KMS-11 (cell line): ENCODE measurements around the gene ATP5MG.
A peak's percentile ranks its signal among the peaks of the same experiment; 100 is the strongest.

Experiments
- H2AFZ ChIP-seq: fragments of 200-600 bp; sonication (generic); 2 replicates; pipeline ENCODE4 v1.6.1; 2016; ENCODE audit warnings: antibody characterized with exemption, mixed run types, low read depth
- H3K27ac ChIP-seq: fragments of 200-600 bp; sonication (generic); 2 replicates; pipeline ENCODE4 v1.6.1; 2016; ENCODE audit warnings: mild to moderate bottlenecking, mixed run types
- H3K27me3 ChIP-seq: fragments of 200-600 bp; sonication (generic); 2 replicates; pipeline ENCODE4 v1.6.1; 2017; ENCODE audit warnings: mild to moderate bottlenecking, low read depth, mixed run types, moderate library complexity; ENCODE audit not compliant: insufficient read depth
- H3K36me3 ChIP-seq: fragments of 200-600 bp; sonication (generic); 2 replicates; pipeline ENCODE4 v1.6.1; 2017; ENCODE audit warnings: mild to moderate bottlenecking, mixed run types; ENCODE audit not compliant: insufficient read depth
- H3K4me1 ChIP-seq: fragments of 200-600 bp; sonication (generic); 2 replicates; pipeline ENCODE4 v1.6.1; 2016; ENCODE audit warnings: mild to moderate bottlenecking, low read depth, mixed run types; ENCODE audit not compliant: poor library complexity, severe bottlenecking
- H3K4me2 ChIP-seq: fragments of 200-600 bp; sonication (generic); 2 replicates; pipeline ENCODE4 v1.7.0; 2016; ENCODE audit warnings: mild to moderate bottlenecking, mixed run types
- H3K4me3 ChIP-seq: fragments of 200-600 bp; sonication (generic); IDR thresholded peaks from 2 replicates; pipeline ENCODE4 v1.6.1; 2017; ENCODE audit warnings: low read depth, low read length, mixed read lengths; ENCODE audit not compliant: insufficient read depth
- H3K79me2 ChIP-seq: fragments of 200-600 bp; sonication (generic); 2 replicates; pipeline ENCODE4 v1.6.1; 2016; ENCODE audit warnings: low read depth, mixed run types; ENCODE audit not compliant: insufficient read depth
- H3K9ac ChIP-seq: fragments of 200-600 bp; sonication (generic); 2 replicates; pipeline ENCODE4 v1.6.1; 2016; ENCODE audit warnings: mild to moderate bottlenecking, mixed run types
- H4K20me1 ChIP-seq: fragments of 200-600 bp; sonication (generic); 2 replicates; pipeline ENCODE4 v1.6.1; 2016; ENCODE audit warnings: mild to moderate bottlenecking, mixed run types; ENCODE audit not compliant: insufficient read depth
- CTCF ChIP-seq: fragments of 200-600 bp; sonication (generic); conservative IDR thresholded peaks from 2 replicates; pipeline ENCODE4 v1.6.1; 2017; ENCODE audit warnings: low read depth, mild to moderate bottlenecking, antibody characterized with exemption, low read length, moderate library complexity, mixed read lengths

ATP5MG gene

GRCh38 chr11:118449316-118449918, 48.0 kb downstream of the ATP5MG start:
- Histone ChIP-seq H3K27me3 (no peaks in the 10 kb centered on the region), H3K79me2 (peaks cover 71% of the 10 kb centered on the region), H2AFZ (no peak overlapping the region), H3K9ac (no peak overlapping the region), H3K27ac (no peak overlapping the region), H3K36me3 (no peaks in the 10 kb centered on the region), H3K4me1 (peaks cover 61% of the 10 kb centered on the region), H3K4me2 (peak overlapping the region; percentile 81; the same call in 1 of the 2 replicates), H3K4me3 (no peak overlapping the region), H4K20me1 (peaks cover 4% of the 10 kb centered on the region; the same call in 1 of the 2 replicates)
- no peak for TF ChIP-seq CTCF

DNA sequence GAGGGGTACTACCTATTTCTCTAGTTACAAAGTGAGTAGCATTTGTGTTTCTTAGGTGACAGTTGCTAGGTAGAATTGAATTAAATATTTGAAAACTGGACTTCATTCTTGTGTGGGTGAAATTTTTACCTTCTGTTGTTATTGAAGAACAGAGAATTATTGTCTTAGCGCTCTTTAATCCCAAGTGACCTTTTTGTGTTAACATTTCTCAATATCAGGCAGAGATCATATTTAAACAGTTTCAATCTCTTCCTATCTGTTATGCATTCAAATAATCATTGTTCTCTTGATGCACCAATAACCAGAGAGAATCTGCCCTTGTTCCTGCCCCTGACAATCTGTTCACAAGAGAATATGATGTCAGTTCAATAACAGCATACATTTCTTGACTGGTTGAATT, 49.0 kb downstream of the ATP5MG start:
- peaks cover 4% of the 10 kb centered on the region; the same call in 1 of the 2 replicates for H4K20me1 ChIP-seq
- H3K4me1 ChIP-seq, result peaks cover 51% of the 10 kb centered on the region
- H3K9ac ChIP-seq, result no peak overlapping the region
- H3K4me2 ChIP-seq, result no peak overlapping the region
- no peak overlapping the region for H3K4me3 ChIP-seq
- no peak overlapping the region for H3K27ac ChIP-seq
- TF ChIP-seq CTCF, result no peak
- no peaks in the 10 kb centered on the region for H3K27me3 ChIP-seq
- no peaks in the 10 kb centered on the region for H3K36me3 ChIP-seq
- H3K79me2 ChIP-seq, result peaks cover 61% of the 10 kb centered on the region
- H2AFZ ChIP-seq, result no peak overlapping the region
